GM12873 (cell line): ENCODE measurements around the gene BCAS3.

ENCODE experiments used
- CTCF ChIP-seq: IDR thresholded peaks from 2 replicates; pipeline ENCODE4 v1.5.1; 2012; ENCODE audit warnings: low read depth, mild to moderate bottlenecking, moderate library complexity, low read length, control low read depth; ENCODE audit not compliant: insufficient read depth; ENCODE audit errors: missing control alignments

BCAS3 gene

GRCh38 chr17:61136296-61136695 is 458.6 kb downstream of the BCAS3 start:
- TF ChIP-seq CTCF: no peak

GRCh38 chr17:61139219-61139618 is 461.6 kb downstream of the BCAS3 start:
- TF ChIP-seq CTCF: no peak

- TF ChIP-seq CTCF: no peak
These were observed 462.6 kb downstream of the BCAS3 start for GRCh38 chr17:61140081-61140786.

GRCh38 chr17:61143026-61143425 is 465.4 kb downstream of the BCAS3 start:
- no peak for TF ChIP-seq CTCF

GRCh38 chr17:61144137-61144536 is 466.5 kb downstream of the BCAS3 start:
- TF ChIP-seq CTCF: no peak

- TF ChIP-seq CTCF: no peak
These were observed 467.2 kb downstream of the BCAS3 start for GRCh38 chr17:61144617-61145564.

- TF ChIP-seq CTCF: no peak
These were observed 471.6 kb downstream of the BCAS3 start for GRCh38 chr17:61149106-61149825.
